Right lobe of liver (tissue), 6 donors: ENCODE results near the gene HECW1. TPM values are rescaled to one million over a fixed set of nuclear protein-coding genes. Genes with fewer than 3 reads are reported as not detected.

Source experiments
- ATAC-seq, 4 donors: fragments of 200-7000 bp; cut with Tn5 transposase; one replicate each; pipeline ENCODE4 v1.9.1; 2020; ENCODE audit warnings: mild to moderate bottlenecking in 4 of 4, moderate library complexity in 4 of 4
- DNase-seq, 3 donors: peaks; one replicate each; pipeline ENCODE4 v3.0.0-alpha.2; 2020
- H3K27ac ChIP-seq, 3 donors: fragments of 200-600 bp; one replicate each; pipeline ENCODE4 v1.8.0; 2022
- H3K27me3 ChIP-seq, 2 donors: fragments of 200-600 bp; one replicate each; pipeline ENCODE4 v1.8.0; 2022
- H3K36me3 ChIP-seq, 4 donors: fragments of 200-600 bp; sonication (generic) in 1 of 4; one replicate each; pipeline versions ENCODE4 v1.5.1 to v1.8.0; 2017 to 2022; ENCODE audit warnings: control low read depth in 1 of 4
- H3K4me1 ChIP-seq, 4 donors: fragments of 200-600 bp; sonication (generic) in 1 of 4; one replicate each; pipeline versions ENCODE4 v1.5.1 to v1.8.0; 2017 to 2022; ENCODE audit warnings: control low read depth in 1 of 4
- H3K4me3 ChIP-seq, 3 donors: fragments of 200-600 bp; one replicate each; pipeline ENCODE4 v1.8.0; 2022
- H3K9me3 ChIP-seq, 4 donors: fragments of 200-600 bp; sonication (generic) in 1 of 4; one replicate each; pipeline versions ENCODE4 v1.5.1 to v1.8.0; 2017 to 2022; ENCODE audit warnings: control low read depth in 1 of 4
- POLR2A ChIP-seq: fragments of 450-650 bp; IDR thresholded peaks from one replicate; pipeline ENCODE4 v1.6.1; 2017; ENCODE audit warnings: antibody characterized with exemption, mild to moderate bottlenecking
- WGBS: methylation state at CpG from one replicate; pipeline ENCODE4 v1.1.6; 2018; ENCODE audit warnings: low coverage, low lambda C conversion rate; ENCODE audit not compliant: insufficient coverage; ENCODE audit errors: missing lambda C conversion rate; 5-methylcytosine and 5-hydroxymethylcytosine counted together
- intact Hi-C, 2 donors: fragments of 100-400 bp; cut with DNase I; formaldehyde crosslinking; loops; one replicate each; pipeline versions ENCODE4 v1.11.2 to v1.14.1; 2022
- total RNA-seq, 6 experiments: library from RNA; depleted of rRNA in 2 of 6; stranded (reverse); fragments of >200 nt in 2 of 6; fragmentation: NEBNext Ultra II Directional in 3 of 6; extraction: Animal tissue kit (Norgen Biotek cat#: 25700) in 3 of 6; gene quantifications; one replicate each; pipeline versions ENCODE4 v1.1.0 to v1.2.4, GENCODE V29; 2016 to 2023
- TF ChIP-seq, protein P1 (sequence below), 4 donors: fragments of 200-600 bp in 3 of 4; fragments of 450-650 bp in 1 of 4; IDR thresholded peaks; one replicate each; pipeline versions ENCODE4 v1.5.1 to v1.8.0; 2016 to 2022; ENCODE audit warnings: antibody characterized with exemption in 4 of 4, mild to moderate bottlenecking in 2 of 4
- donor health status: DM: no; HTN: yes; CAD: no.
- donor health status: DM: no; HTN: no; CAD: no.
- donor health status: DM: no; HTN: no; CAD: no.
- donor health status: DM: no; HTN: yes; CAD: no.
- donor health status: DM: no; HTN: yes; CAD: no.

HECW1 gene
- total RNA-seq, 6 experiments from 2014 or later, result 0.02 to 0.87 (median 0.09) TPM; not detected in 1

DNA sequence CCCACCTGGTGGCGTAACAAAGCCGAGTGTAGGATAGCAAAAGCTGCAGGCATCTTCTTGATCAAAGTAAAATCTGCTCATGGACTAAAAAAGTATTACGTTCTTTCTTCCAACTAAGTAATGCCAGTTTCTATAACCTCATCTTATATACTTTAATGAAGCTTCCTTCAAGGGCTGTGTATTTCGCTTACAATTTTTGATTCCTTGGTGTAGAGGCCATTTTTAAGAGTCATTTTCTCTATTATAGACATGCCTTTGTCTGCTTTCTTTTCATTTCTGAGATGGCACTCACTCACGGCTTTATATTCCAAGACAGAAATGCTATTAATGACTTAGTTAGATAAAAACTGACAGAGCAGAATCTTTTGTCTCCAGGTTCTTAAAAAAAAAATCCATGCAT, 194.0 kb downstream of the HECW1 start:
- intact Hi-C loops, result loop anchor here in 1 of 2 donors (10.0 kb wide), 1 partner anchor 58 kb away; no protein-coding TSS in a partner anchor

DNA sequence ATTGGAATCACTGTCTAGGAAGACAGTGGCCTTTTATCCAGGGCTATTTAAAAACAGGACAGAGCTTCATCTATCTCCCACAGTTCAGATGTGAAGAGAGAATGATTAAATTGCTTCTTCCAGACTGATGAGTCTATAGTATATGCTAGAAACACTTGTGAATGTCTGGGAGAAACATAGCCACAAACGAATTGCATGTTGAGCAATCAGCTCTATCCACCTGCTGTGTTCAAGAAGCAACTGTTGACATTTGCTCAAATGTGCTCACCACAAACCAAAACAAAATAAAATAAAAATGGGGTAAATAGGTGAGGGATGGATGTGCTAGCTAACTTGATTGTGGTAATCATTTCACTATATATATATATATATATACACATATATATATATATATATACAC, 195.1 kb downstream of the HECW1 start:
- ATAC-seq (no peak), DNase-seq (no peak)
- no peaks in the 10 kb centered on the region for H3K36me3 ChIP-seq
- no peak overlapping the region for H3K4me3 ChIP-seq
- TF ChIP-seq, protein P1, sequence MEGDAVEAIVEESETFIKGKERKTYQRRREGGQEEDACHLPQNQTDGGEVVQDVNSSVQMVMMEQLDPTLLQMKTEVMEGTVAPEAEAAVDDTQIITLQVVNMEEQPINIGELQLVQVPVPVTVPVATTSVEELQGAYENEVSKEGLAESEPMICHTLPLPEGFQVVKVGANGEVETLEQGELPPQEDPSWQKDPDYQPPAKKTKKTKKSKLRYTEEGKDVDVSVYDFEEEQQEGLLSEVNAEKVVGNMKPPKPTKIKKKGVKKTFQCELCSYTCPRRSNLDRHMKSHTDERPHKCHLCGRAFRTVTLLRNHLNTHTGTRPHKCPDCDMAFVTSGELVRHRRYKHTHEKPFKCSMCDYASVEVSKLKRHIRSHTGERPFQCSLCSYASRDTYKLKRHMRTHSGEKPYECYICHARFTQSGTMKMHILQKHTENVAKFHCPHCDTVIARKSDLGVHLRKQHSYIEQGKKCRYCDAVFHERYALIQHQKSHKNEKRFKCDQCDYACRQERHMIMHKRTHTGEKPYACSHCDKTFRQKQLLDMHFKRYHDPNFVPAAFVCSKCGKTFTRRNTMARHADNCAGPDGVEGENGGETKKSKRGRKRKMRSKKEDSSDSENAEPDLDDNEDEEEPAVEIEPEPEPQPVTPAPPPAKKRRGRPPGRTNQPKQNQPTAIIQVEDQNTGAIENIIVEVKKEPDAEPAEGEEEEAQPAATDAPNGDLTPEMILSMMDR (IDR thresholded peaks at IDR 0.05), result no peak
- no peak for TF ChIP-seq POLR2A
- 40% methylated on average over 1 of the region's 1 CpG for WGBS
- no peaks in the 10 kb centered on the region for H3K4me1 ChIP-seq
- H3K9me3 ChIP-seq, result no peaks in the 10 kb centered on the region
- intact Hi-C loops, result loop anchor here in 1 of 2 donors (10.0 kb wide), 1 partner anchor 57 kb away; no protein-coding TSS in a partner anchor
- H3K27ac ChIP-seq, result no peak overlapping the region
- H3K27me3 ChIP-seq, result no peaks in the 10 kb centered on the region

More for the DNA sequence above, 194.0 kb downstream of the HECW1 start:
- Histone ChIP-seq H3K9me3 (no peaks in the 10 kb centered on the region), H3K36me3 (no peaks in the 10 kb centered on the region), H3K4me1 (no peaks in the 10 kb centered on the region), H3K27ac (no peak overlapping the region), H3K27me3 (no peaks in the 10 kb centered on the region), H3K4me3 (no peak overlapping the region)
- TF ChIP-seq, protein P1 (IDR thresholded peaks at IDR 0.05), result no peak
- no peak for TF ChIP-seq POLR2A
- 66% methylated on average over 5 of the region's 5 CpGs for whole genome bisulfite sequencing
- ATAC-seq, result no peak
- no peak for DNase-seq

DNA sequence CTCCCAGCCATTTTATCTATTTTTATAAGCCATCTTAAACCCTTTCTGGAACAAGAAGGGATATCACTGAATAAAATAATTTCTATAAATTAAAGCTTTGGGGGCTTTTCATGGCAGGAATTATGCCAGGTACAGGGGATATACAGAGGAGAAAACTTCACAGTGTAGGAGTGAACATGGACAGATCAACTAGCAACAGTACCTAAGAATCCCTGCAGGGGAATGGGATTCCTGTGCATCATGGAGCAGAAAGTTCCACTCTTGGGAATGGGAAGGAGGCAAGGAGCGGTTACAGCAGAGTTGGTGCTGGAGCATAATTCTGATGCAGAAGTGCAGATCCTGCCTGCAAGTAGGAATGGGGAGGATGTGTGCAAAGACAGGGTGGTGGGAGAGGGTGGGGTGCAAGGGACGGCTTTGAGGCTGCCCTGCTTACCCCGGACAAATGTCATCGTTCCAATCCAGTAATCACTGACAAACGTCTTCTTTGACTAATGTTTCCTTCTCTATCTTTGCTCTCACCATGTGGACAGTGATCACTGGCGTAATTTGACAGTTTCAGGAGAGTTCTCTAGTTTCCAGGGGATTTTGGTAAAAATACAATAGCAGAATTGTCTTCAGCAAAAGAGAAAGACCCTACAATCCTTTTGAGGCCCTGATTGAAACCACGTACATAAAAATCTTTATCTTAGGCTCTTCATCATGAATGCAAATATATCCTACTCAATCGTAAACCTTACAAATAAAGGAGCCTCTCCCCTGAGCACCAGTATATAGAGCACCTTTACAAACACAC, 196.7 kb downstream of the HECW1 start:
- intact Hi-C loops, result loop anchor here in 1 of 2 donors (10.0 kb wide), 1 partner anchor 56 kb away; no protein-coding TSS in a partner anchor
- no peak for TF ChIP-seq POLR2A
- TF ChIP-seq, protein P1 (IDR thresholded peaks at IDR 0.05), result no peak
- 74% methylated on average over 7 of the region's 8 CpGs for whole genome bisulfite sequencing
- H3K27me3 ChIP-seq, result no peaks in the 10 kb centered on the region
- H3K9me3 ChIP-seq, result no peaks in the 10 kb centered on the region
- ATAC-seq, result no peak
- H3K4me3 ChIP-seq, result no peak overlapping the region
- H3K4me1 ChIP-seq, result no peaks in the 10 kb centered on the region
- no peak overlapping the region for H3K27ac ChIP-seq
- no peaks in the 10 kb centered on the region for H3K36me3 ChIP-seq
- no peak for DNase-seq

DNA sequence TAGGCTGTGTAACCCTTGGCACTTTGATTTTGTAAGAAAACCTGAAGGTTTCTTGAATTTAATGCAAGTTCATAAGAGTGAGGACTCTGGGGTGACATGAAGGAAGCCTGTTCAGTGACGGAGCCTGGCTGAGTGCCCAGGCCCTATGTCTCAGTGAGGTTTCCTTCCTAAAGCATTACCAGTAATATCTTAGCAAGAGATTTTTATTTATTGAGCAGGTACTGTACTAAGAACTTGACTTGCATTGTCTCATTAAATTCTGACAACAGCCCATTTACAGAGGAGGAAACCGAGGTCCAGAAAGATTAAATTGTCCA, 197.2 kb downstream of the HECW1 start:
- no peak overlapping the region for H3K27ac ChIP-seq
- WGBS, result 57% methylated on average over 2 of the region's 2 CpGs
- H3K4me1 ChIP-seq, result no peaks in the 10 kb centered on the region
- ATAC-seq (no peak), DNase-seq (no peak)
- H3K4me3 ChIP-seq, result no peak overlapping the region
- TF ChIP-seq, protein P1 (IDR thresholded peaks at IDR 0.05), result no peak
- no peak for TF ChIP-seq POLR2A
- H3K9me3 ChIP-seq, result no peaks in the 10 kb centered on the region
- no peaks in the 10 kb centered on the region for H3K36me3 ChIP-seq
- no peaks in the 10 kb centered on the region for H3K27me3 ChIP-seq
- intact Hi-C loops, result loop anchor here in 1 of 2 donors (10.0 kb wide), 1 partner anchor 55 kb away; no protein-coding TSS in a partner anchor
